Stimulated activated CD8-positive, alpha-beta memory T cell treated with anti-CD3 and anti-CD28 coated beads, Interleukin-7, amount 100 ng/mL, for 24 hours (primary cell): Measurements from ENCODE around the gene NR1H3.

Experiments used
- DNase-seq: peaks from one replicate; pipeline ENCODE4 v3.0.0-alpha.2; 2020; ENCODE audit warnings: low read depth

The NR1H3 gene

GRCh38 chr11:47244448-47245350, 13.1 kb upstream of the NR1H3 start:
- no peak for DNase-seq

- no peak for DNase-seq
Measured at GRCh38 chr11:47245611-47246357, 12.0 kb upstream of the NR1H3 start.

GRCh38 chr11:47247502-47247901, 10.3 kb upstream of the NR1H3 start:
- no peak for DNase-seq

DNA sequence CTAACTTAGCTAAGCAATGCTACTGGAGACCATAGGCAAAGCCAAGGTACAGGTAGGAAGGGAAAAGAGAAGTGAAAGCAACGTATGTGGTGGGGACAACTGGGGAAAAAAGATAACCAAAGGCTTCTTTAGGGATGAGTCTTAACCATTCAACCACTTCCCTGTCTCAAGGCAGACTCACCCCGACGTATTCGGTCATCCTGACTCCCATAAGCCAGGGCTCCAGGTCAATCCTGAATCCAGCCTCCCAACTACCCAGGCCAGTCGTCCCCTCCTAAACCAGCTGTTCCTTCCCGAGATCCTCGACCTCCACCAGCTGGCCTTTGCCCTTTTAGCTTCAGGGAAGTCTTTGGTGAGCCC, 9.5 kb upstream of the NR1H3 start:
- no peak for DNase-seq

GRCh38 chr11:47248664-47249377, 9.0 kb upstream of the NR1H3 start, which contains the start of gene ACP2:
Gene ACP2, minus strand, starts transcription at chr11:47248814. Its CDS starts 25 bp downstream, at chr11:47248789.
- peak; percentile 71 for DNase-seq

GRCh38 chr11:47249378-47249715, 8.4 kb upstream of the NR1H3 start:
- no peak for DNase-seq

GRCh38 chr11:47251751-47252150, 6.0 kb upstream of the NR1H3 start:
- no peak for DNase-seq

DNA sequence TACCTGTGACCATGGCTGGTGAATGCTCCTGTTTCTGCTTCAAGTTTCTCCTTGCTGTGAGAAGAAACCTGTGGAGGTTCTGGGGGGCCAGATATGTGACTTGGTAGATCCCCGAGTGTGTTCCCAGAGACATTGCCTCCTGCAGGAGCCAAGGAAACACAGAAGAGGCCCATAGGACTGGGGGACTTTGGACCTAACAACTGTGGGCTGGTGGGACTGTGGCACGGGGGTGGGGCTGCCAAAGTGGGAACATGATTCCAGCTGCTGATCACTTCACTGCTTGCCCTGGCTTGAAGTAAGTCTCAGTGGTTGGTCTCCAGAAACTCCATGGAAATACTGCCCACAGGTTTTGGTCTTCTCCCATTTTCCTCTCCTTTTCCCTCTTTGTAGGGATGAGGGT, 4.1 kb upstream of the NR1H3 start:
- no peak for DNase-seq

DNA sequence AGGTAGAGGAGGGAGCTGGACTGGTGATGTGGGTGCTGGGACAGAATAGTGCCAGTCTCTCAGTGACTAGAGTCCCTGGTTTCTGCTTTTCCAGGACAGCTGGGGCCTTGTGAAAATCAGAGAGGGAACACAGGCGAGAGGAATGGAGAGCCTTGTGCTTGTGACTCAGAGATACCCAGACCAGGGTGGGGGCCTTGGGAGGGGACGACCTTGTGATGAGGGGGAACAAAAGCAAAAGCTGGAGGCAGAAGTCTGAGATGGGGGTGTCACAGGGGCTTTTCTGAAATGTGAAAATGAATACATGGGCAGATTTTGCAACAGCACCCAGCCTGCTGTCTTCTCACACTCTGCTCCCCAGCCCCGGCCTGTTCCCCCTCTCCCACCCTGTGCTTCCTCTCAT, 3.4 kb upstream of the NR1H3 start:
- no peak for DNase-seq

DNA sequence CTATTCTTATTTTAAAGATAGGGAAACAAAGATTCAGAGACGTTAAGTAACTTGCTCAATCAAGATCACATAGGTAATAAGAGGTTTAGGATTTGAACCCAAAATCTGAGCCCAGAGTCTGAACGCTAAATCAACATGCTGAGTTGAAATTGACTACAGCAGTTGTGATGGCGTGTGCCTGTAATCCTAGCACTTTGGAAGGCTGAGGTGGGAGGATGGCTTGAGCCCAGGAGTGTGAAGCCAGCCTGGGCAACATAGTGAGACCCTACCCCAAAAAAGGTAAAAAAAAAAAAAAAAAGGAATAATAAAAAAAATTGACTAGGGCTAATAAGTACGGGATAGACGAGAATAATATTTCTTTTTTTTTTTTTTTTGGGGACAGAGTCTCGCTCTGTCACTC, 1.4 kb upstream of the NR1H3 start:
- DNase-seq = no peak

GRCh38 chr11:47257177-47257516, 649 bp upstream of the NR1H3 start:
- DNase-seq = no peak

GRCh38 chr11:47258317-47258902, 614 bp downstream of the NR1H3 start:
- DNase-seq = no peak

GRCh38 chr11:47259232-47259977, 1.6 kb downstream of the NR1H3 start:
- DNase-seq = no peak

DNA sequence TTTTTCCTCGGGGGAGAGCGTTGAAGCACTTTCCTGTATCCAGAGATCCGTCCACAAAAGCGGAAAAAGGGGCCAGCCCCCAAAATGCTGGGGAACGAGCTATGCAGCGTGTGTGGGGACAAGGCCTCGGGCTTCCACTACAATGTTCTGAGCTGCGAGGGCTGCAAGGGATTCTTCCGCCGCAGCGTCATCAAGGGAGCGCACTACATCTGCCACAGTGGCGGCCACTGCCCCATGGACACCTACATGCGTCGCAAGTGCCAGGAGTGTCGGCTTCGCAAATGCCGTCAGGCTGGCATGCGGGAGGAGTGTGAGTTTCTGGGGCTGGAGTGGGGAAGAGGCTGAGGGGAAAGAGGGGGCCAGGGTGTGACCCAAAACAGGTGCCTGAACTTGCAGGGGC, 2.6 kb downstream of the NR1H3 start:
- no peak for DNase-seq

- DNase-seq = no peak
Measured at GRCh38 chr11:47261291-47261800, 3.5 kb downstream of the NR1H3 start.

DNA sequence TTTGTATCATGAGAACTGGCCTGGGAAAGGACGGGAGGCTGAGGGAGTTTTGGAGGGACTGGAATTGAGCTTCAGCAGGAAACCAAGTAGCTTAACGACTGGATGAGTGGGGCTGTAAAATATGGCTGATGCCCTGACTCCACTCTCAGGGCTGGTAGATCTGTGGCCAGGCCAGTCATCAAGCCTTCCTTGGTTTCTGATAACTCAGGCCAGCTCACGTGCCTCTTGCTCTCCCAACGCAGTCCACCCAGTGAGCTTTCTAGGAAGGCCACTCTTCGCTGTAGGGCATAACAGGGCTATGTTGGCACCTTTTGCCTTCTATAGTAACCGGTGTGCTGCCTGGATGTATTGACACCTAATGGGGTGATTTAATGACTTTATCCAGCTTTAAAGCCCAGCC, 6.3 kb downstream of the NR1H3 start:
- DNase-seq = no peak

DNA sequence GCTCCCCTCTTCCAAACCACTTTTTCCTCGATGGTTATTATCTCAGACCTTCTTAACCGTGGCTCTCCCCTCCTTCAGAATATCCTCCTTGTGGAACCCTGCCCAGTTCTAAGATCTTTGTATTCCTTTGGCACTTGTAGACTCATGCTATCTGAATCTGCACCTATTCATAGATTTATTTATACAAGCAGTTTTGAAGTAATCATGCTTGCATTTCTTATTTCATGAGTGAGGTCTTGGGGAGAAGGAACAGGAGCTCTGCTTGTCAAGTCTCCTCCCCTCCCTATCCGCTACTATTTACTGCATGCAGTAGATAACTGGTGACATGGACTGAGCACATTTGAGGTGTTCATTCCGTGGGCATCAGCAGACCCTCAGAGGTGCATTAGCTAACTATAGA, 6.7 kb downstream of the NR1H3 start:
- DNase-seq = no peak

DNA sequence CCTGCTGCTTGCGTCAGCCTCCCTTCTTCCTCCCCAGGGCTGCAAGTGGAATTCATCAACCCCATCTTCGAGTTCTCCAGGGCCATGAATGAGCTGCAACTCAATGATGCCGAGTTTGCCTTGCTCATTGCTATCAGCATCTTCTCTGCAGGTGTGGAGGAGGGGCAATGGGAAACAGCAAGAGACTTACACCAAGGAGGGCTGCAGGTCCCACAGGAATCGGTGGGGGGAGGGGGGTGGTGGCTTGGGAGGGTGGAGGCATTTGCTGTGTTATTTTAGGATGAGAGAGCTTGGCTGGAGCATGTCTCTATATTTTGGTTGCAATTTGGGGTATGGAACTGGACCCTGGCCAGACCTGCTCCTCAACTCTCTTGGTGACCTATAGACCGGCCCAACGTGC, 10.1 kb downstream of the NR1H3 start:
- no peak for DNase-seq

GRCh38 chr11:47268448-47269001, 10.7 kb downstream of the NR1H3 start:
- DNase-seq = no peak

GRCh38 chr11:47269002-47269828, 11.4 kb downstream of the NR1H3 start:
- DNase-seq = peak; percentile 54
